ENCODE results near the gene KCNH2. TPM values are rescaled to one million over a fixed set of nuclear protein-coding genes. Genes with fewer than 3 reads are reported as not detected.
A peak's percentile ranks its signal among the peaks of the same experiment; 100 is the strongest.

Gene KCNH2
- total and polyA plus RNA-seq, 12 donors = 1.1 to 18.7 (median 5.0) TPM

GRCh38 chr7:150935149-150935548 is 43.0 kb downstream of the KCNH2 start:
- no peak overlapping the region for H3K4me3 ChIP-seq
- no peak overlapping the region for H3K27ac ChIP-seq
- peaks cover 3% of the 10 kb centered on the region for H3K27me3 ChIP-seq
- 72 to 83% (median 76%) methylated on average over 4 of the region's 4 CpGs for WGBS, 4 donors
- H3K4me1 ChIP-seq (replicated peaks in 1 of 2) = peaks cover 0 to 6% of the 10 kb centered on the region in 2 donors
- H3K9me3 ChIP-seq (replicated peaks in 1 of 3) = no peaks in the 10 kb centered on the region
- no peak for DNase-seq
- intact Hi-C loops (cut with DNase I) = no loop called here
- no peaks in the 10 kb centered on the region for H3K36me3 ChIP-seq (replicated peaks in 1 of 2)
- TF ChIP-seq CTCF (IDR thresholded peaks at IDR 0.05) = no peak
- no peak for TF ChIP-seq POLR2A (IDR thresholded peaks at IDR 0.05)

GRCh38 chr7:150934045-150934766 is 43.9 kb downstream of the KCNH2 start:
- no peaks in the 10 kb centered on the region for H3K36me3 ChIP-seq (replicated peaks in 1 of 2)
- H3K4me3 ChIP-seq = no peak overlapping the region
- H3K4me1 ChIP-seq (replicated peaks in 1 of 2) = peaks cover 0 to 6% of the 10 kb centered on the region in 2 donors
- peaks cover 3% of the 10 kb centered on the region for H3K27me3 ChIP-seq
- 85 to 93% (median 90%) methylated on average over 4 to 6 of the region's 6 CpGs for WGBS, 4 donors
- no peak overlapping the region for H3K27ac ChIP-seq
- no peaks in the 10 kb centered on the region for H3K9me3 ChIP-seq (replicated peaks in 1 of 3)
- intact Hi-C loops (cut with DNase I) = no loop called here
- no peak for TF ChIP-seq CTCF (IDR thresholded peaks at IDR 0.05)
- TF ChIP-seq POLR2A (IDR thresholded peaks at IDR 0.05) = no peak
- DNase-seq = peak in 1 of 7 donors; percentile 49

DNA sequence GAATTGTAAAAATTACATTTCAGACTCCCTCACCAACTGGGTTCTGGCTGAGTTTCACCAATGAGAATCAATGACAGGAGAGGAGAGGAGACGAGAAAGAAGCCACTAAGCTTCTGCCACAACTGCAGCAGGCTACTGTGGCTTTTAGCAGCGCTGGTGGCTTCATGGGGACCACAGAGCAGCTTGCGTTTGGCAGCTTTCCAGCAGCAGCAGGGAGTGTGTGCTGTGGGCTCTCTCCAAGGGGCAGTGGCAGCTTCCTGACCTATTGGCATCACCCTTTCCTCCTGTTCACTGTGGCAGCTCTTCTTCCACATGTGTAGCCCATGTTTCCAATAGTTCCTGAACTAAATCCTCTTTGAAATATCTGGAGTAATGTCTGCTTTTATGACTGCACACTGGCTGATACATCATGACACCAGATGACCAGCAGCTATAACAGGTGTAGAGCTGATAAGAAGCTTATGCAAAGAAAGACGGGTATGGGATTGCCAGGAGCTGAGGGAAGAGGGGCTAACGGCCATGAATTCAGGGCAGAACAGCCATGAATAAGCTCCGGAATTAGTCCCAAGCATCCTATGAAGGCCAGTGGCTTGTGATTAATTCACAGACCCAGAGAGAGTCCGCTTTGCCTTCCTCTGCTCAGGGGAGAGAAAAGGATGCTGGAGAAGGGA is 46.8 kb downstream of the KCNH2 start:
- DNase-seq = peak in 1 of 7 donors; percentile 48

More for the DNA sequence above, 46.8 kb downstream of the KCNH2 start:
- Histone ChIP-seq H3K4me3 (no peak overlapping the region), H3K27ac (no peak overlapping the region), H3K9me3 (replicated peaks in 1 of 3) (no peaks in the 10 kb centered on the region), H3K4me1 (replicated peaks in 1 of 2) (no peaks in the 10 kb centered on the region), H3K36me3 (replicated peaks in 1 of 2) (no peaks in the 10 kb centered on the region), H3K27me3 (peaks cover 3% of the 10 kb centered on the region)
- TF ChIP-seq CTCF (IDR thresholded peaks at IDR 0.05) (no peak), POLR2A (IDR thresholded peaks at IDR 0.05) (no peak)
- intact Hi-C loops (cut with DNase I) = no loop called here
- 46 to 57% (median 53%) methylated on average over 7 of the region's 7 CpGs for WGBS, 4 donors

Data from adrenal gland (tissue), 12 donors.